ENCODE data around the gene FXYD1.
"Not testable (repeated sequence)": the region's sequence is repeated elsewhere in the genome, so short reads cannot be mapped to it uniquely, and the experiment has no call there.

FXYD1 gene

DNA sequence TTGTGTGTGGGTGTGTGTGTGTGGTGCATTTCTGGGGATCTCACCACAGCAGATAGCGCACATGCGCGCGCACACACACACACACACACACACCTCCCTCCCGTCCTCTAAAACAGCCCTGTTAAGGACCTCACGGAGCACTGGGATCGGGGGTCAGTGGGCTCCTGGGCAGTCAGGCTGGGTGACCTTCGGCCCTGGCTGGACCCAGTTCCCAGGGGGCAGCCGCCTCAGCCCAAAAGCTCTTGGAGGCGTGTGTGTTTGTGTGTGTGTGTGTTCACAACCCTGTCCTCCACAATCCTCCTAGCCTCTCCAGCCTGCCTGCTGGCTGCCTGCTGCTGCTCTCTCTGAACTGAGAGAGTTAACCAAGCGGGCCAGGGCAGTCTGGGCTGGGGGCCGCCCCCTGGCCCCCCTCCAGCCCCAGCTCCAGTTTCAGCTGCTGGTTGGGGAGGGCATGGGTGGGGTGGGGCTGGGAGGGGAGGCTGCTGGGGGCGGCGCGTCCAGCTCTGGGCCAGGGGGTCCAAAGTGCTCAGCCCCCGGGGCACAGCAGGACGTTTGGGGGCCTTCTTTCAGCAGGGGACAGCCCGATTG lies at the start of gene FXYD1:
TSS of gene FXYD1 (plus strand) at position 520 of the 588 bp plus-strand sequence. CDS start 1,256 bp downstream, outside the sequence.
- no peak for DNase-seq

DNA sequence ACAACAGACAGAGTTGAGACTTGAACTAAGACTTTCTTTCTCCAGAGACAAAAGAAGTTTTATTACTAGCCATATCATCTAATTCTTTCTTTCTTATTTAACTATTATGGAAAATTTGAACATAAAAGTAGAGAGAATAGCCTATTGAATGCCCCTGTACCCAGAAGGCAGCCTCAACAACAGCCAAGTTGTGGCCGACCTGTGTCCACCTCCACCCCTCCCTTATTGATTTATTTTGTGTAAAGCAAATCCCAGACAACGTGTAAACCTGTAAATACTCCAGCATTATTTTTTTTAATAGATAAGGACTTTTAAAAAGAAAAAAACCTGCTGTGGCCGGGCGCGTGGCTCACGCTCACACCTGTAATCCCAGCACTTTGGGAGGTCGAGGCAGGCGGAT lies 49.1 kb upstream of the FXYD1 start:
- no peak for DNase-seq

DNA sequence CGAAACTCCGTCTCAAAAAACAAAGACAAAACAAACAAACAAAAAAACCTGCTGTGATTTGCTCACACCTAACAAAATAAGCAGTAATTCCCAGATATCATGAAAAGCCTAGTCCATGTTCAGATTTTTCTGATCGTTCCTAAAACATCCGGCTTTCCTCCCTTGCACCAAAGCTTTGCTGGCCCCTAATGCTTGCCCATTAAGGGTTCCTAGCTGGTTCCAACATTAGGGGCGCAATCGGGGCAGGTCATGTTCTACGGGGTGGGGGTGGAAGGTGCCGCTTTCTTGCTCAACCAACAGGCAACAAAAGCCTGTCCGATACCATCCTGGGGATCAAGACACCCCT lies 48.5 kb upstream of the FXYD1 start:
- no peak for DNase-seq

DNA sequence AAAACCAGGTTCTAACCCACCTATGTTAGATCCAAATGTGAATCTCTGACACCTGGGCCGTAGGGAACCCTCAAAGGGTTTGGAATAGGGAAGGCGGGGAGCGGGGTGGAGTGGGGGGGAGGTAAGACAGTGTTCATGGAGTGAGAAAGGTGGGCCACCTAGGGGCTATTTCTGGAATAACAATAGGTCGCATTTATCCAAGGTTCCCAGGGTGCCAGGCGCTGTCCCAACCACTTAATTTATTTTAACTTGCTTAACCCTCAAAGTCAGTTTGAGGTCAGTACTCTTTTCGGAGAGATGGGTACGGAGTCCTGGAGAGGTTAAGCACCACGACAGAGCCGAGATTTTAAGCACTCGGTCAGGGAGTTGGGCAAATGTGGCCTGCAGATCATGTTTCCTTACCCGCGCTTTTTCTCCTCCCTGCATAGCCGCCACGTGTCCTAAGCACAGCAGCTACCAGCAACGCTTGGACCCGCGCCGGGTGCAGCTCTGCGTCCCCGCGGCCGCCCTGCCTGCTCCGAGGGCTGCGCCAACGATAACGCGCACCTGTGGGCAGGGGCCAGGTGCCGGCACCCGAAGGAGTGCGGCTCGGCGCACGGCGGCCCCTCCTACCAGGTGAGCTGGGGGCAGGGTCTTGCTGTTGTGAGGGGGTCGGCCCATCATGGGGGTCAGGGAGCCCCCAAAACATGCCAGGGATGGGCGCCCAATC lies 48.0 kb upstream of the FXYD1 start:
- DNase-seq = peak; percentile 22 to 52

DNA sequence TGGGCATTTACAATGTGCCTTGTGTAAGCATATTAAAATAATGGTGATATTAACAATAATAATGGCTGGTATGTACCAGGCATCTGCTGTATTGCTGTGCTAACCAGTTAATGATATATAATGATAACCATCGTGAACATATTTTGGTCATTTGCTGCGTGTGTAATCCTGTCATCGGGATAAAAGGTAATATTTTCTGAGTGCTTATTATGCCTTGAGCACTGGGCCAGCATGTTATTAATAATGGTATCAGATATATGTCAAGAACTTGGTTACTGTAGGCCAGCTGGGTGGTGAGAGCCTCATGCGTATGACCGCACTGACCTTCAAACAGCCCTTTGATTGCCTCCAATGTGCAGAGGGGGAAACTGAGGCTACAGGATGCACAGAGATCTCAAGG lies 45.2 kb upstream of the FXYD1 start:
- DNase-seq = no peak

DNA sequence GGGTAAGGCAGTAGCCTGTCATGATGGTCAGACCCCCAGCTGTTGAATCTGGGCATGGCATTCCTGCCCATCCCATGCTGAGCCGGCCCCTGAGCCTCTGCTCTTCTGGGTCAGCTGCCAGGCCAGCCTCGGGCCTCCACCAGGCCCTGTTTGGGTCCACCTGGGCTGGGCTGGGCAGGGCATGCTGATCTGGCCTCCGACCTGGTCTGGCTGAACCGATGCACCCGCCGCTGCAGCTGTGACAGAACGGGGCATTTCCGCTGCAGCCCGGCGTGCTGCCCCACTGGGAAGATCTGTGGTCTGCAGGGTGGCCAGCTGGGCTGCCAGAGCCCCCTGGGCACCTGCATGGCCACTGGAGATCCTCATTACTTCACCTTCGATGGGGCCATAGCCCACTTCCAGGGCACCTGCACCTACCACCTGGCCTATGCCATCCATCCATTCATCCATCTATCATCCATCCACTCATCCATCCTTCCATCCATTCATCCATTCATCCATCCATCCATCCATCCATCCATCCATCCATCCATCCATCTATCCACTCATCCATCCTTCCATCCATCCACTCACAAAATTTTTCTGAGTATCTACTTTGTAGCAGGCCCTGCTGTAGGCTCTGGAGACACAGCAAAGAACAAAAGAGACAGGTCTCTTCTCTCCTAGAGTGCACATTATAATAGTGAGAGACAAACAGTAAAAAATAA lies 44.5 kb upstream of the FXYD1 start:
- DNase-seq = no peak

DNA sequence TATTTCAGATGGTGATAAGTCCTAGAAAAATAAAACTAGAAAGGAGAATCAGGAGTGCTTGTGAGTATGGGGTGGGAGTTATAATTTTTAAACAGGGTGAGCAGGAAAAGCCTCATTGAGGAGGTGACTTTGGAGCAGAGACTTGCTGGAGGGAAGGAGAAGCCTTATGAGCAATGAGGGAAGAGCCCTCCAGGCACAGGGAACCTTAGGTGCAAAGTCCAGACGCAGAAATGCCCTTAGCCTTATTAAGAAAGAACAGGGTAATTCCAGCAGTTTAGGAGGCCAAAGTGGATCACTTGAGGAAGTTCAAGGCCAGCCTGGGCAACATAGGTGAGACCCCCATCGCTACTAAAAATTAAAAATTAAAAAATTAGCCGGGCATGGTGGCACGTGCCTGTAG lies 44.0 kb upstream of the FXYD1 start:
- no peak for DNase-seq

DNA sequence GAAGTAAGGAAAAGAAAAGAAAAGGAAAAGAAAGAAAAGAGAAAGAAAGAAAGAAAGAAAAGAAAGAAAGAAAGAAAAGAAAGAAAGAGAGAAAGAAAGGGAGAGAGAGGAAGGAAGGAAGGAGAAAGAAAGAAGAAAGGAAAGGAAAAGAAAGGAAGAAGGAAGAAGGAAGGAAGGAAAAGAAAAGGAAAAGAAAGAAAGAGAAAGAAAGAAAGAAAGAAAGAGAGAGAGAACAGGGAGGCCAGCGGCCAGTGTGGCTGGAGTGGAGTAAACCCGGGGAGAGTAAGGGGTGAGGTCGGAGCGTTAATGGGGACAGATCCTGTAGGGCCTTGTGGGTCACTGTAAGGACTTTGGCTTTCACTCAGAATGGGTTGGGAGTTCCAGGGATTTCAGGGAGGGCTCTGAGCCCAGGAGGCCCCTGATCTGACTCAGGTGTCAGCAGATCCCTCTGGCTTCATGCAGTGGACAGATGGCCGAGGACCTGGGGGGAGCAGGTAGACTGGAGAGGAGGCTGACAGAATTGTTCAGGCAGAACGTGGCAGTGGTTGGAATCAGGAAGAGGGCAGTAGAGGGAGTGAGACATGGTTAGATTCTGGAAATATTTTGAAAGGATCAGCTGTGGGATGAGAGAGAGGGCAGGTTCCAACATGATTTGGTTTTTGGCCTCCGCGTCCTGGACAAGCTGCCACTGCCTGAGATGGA lies 42.8 kb upstream of the FXYD1 start:
- no peak for DNase-seq

DNA sequence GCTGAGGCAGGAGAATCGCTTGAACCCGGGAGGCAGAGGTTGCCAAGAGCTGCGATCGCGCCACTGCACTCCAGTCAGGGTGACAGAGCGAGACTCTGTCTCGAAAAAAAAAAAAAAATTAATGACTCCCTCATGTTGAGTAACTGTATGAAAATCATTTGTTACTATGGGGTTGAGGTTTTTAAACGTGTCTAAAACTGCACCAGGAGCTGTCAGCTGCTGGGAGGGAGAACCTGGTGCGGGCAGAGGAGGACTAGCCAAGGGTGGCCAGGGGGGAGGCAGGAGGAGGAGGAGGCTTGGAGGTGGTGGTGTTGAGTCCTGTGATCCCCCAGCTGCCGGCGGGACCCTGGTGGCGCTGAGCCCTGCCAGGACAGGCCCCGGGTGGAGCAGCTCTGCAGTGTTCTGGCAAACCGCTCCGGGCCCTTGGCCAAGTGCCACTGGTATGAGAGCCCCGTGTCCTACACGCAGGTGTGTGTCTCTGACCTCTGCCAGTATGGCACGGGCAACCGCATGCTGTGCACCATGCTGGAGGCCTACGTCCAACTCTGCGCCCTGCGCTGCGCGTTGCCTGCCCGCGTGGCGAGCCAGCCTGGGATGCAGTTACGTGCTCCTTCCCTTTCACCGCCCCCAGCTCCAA lies 40.1 kb upstream of the FXYD1 start:
- DNase-seq = no peak

DNA sequence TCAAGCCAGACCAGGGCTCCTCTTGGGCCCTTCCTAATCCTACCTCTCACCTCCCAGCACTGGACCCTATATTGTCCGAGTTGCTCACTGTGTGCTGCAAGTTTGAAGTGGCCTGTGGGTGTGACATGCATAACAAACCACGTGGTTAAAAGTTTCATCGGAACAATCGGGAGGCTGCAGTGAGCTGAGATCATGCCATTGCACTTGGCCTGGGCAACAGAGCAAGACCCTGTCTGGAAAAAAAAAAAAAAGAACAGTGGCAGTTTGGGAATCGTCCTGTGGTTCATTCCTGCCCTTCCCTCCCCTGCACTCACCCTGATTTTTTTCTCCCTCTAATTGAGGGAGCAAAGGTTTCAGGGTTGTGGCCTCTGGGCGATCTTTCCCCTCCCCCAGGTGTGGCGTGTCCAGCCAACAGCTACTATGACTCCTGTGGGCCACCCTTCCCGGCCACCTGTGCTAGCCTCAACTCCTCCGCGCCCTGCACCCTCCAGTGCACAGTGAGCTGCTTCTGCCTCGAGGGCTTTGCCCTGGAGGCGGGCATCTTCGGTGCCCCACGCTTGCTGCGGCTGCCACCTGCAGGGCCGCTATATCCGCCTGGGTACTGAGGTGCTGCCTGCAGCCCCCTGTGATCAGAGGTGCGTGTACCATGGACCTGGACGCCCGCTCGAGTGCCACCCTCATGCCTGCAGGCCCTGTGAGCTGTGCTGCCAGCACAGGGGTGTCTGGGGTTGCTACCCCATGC lies 39.3 kb upstream of the FXYD1 start:
- DNase-seq = no peak

DNA sequence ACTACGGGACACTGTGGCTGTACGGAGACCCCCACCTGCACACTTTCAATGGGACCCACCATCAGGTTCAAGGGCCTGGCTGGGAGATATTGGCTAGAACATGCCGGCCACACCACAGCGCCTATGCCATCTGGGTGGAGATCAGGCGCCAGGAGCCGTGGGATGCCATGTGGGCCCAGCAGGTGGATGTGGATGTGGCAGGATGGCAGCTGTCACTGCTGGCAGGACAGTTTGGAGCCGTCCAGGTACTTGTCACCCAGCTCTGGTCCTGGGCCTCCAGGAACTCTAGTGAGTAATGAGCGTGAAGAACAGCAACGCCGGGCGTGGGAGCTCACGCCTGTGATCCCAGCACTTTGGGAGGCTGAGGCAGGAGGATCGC lies 38.7 kb upstream of the FXYD1 start:
- DNase-seq = no peak

DNA sequence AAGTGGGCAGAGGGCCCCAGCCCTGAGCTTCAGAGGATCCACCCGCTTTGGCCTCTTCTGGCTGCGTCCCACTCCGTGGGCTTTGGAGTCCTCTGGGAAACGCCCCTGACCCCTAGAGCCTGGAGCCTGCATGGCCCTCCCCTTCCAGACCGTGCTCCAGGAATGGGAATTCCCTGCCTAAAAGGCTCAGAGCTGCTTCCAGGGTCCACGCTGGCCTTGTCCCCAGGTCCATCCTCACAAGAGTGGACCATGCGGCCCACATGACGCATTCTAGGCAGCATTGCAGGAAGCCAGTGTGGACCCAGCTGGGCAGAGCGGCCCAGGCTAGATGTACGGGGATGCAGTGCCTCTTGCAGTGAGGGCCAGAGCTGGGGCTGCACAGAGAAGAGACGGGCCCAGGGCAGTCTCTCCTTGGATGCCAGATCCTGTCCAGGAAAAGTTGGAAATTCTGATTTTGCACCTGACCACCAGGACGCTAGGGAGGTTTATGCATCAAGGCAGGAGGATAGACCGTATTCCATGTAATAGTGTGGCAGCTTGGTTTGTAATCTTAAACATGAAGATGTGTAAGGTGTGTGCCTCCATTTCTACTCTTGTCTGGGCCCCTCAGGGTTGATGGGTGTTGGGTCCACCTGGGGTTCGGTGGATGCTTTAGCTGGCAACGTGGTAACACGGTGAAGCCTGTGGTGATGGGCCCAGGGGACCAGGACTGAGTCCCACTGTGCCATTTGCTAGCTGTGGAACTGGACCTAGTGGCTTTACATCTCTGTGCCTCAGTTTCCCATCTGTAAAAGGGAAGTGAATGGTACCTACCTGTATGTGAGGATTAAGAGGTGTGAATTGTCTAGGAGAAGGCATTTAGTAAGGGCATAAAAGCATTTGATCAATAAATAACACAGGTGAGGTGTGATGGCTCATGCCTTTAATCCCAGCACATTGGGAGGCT lies 37.8 kb upstream of the FXYD1 start:
- DNase-seq = no peak

DNA sequence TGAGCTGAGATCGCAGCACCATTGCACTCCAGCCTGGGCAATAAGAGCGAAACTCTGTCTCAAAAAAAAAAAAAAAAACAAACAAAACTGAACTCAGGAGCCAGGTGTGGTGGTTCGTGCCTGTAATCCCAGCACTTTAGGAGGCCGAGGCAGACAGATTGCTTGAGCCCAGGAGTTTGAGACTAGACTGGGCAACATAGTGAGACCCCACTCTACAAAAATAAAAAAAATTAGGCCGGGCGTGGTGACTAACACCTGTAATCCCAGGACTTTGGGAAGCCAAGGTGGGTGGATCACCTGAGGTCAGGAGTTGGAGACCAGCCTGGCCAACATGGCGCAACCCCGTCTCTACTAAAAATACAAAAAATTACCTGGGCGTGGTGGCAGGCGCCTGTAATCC lies 36.7 kb upstream of the FXYD1 start:
- not testable (repeated sequence) for DNase-seq

DNA sequence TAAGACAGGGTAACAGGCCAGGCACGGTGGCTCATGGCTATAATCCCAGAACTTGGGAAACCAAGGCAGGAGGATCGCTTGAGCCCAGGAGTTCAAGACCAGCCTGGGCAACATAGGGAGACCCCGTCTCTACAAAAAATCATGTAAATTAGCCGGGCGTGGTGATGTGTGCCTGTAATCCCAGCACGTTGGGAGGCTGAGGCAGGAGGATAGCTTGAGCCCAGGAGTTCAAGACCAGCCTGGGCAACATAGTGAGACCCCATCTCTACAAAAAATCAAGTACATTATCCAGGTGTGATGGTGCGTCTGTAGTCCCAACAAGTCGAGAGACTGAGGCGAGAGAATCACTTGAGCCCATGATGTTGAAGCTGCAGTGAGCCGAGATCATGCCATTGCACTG lies 35.0 kb upstream of the FXYD1 start:
- not testable (repeated sequence) for DNase-seq

DNA sequence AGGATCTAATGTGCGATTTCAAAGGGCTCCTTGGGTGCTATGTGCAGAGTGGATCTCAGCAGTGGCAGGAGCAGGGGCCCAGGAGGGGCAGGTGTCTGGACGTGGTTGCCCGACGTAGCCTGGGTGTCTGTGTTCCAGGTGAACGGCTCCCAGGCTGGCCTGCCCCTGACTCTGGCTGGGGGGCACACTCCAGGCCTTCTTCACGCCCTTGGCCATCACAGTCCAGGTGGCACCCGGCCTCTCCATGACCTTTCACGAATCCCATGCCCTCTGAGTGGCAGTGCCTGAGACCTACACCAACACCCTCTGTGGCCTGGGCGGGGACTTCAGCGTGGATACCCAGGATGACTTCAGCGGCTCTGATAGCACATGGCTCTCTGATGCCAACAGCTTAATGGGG lies 34.3 kb upstream of the FXYD1 start:
- DNase-seq = no peak

DNA sequence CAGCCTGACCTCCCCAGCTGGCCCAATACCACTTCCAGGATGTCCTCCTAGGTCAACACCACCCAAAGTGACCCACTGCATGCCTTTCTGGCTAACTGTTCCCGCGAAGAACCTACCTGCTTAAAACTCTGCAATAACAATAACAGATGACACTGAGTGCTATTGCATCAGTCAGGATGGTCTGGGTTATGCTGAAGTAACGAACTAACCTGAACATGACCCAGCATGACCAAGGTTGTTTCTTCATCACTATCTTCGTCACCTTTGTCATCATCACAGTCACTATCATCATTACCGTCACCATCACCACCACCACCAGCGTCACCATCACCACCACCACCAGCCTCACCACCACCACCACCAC lies 33.6 kb upstream of the FXYD1 start:
- DNase-seq = no peak

DNA sequence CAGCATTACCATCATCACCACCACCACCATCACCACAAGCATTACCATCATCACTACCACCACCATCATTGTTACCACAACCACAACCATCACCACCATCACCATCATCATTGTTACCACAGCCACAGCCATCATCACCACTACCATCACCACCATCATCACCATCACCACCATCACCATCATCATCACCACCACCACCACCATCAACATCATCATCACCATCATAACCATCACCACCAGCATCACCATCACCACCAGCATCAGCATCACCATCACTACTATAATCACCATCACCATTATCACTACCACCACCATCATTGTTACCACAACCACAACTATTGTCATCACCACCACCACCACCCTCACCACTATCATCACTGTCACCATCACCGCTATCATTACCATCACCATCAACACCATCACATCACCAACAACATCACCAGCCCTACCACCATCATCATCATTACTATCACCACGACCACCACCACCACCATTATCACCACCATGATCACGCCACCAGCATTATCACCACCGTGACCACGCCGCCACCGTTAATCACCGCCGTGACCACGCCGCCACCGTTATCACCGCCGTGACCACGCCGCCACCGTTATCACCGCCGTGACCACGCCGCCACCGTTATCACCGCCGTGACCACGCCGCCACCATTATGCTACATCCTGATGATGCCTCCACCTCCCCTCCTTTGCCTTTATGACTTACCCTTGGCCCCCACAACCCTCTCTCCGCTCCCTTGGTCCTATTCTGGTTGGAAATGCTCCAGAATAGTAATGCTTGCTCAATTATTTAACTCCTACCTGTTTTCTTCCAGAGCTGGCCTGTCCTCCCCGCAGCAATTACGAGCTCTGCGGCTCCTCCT lies 33.0 kb upstream of the FXYD1 start:
- no peak for DNase-seq

DNA sequence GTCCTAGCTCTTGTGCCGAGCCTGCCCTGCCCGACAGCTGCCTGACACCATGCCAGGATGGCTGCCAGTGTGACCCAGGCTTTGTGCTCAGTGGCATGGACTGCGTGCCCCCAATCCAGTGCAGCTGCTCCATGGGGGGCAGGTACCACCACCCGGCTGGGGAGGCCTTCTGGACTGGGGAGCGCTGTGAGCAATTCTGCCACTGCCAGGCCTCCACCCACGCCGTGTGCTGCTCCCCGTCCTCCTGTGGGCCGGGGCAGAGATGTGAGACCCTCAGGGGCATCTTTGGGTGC lies 32.4 kb upstream of the FXYD1 start:
- DNase-seq = no peak

DNA sequence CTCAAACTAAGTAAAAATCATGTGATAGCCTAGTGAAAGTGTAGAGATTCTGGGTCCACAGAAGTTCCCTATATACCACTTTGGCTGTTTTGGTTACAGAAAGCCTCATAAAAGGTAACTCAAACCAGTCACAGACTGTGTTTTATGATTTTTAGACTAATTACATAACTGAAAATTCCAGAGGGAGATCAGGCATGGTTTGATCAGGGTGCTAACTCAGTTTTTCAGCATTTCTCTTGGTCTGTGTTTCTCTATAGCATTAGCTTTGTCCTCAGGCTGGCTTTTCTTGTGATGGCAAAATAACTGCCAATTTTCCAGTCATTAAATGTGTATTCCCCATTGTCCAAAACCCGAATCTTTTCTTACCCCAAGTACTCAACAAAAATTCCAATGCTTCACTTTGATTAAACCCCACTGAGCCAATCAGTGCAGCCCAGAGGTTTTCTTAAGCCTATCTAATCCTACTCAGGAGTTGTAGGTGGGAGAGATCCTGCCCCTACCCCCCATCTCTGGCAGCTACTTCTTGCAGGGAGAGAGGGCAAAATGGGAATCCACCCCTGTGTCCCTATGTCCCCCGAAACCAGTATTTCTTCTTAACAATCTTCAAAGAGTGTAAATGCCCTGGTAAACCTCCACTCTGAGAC lies 31.6 kb upstream of the FXYD1 start:
- no peak for DNase-seq

DNA sequence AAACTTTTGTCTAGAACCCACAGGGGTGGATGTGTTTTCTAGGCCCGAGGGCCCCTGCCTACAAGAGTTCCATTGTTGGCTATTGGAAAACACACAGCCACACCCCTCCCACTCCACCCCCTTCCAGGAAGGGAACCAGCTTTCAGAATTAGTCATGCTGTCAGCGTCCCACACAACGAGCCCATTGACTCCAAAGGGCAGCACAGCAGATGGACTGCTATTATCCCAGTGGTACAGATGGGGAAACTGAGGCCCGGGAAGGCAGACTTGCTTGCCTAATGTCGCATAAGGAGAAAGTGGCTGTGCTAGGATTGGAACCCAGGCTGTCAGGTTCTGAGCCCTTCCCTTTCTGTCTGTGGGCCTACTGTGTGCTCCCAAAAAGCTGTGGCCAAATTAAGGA lies 31.1 kb upstream of the FXYD1 start:
- DNase-seq = no peak
